OCI-LY7 (cell line): ENCODE data around the gene INTS11.

Experiments used
- CTCF ChIP-seq: fragments of 200-600 bp; sonication (generic); conservative IDR thresholded peaks from 2 replicates; pipeline ENCODE4 v1.5.1; 2014; ENCODE audit warnings: mild to moderate bottlenecking, antibody characterized with exemption, low read length, moderate library complexity, mixed read lengths
- EZH2phosphoT487 ChIP-seq: fragments of 200-600 bp; sonication (generic); IDR thresholded peaks from 2 replicates; pipeline ENCODE4 v1.6.1; 2018; ENCODE audit warnings: low read depth, borderline replicate concordance, mild to moderate bottlenecking, mixed run types, antibody characterized with exemption, low read length, moderate library complexity, mixed read lengths

- TF ChIP-seq CTCF (no peak), EZH2phosphoT487 (no peak)
Observed at GRCh38 chr1:1333551-1334241, 9.2 kb upstream of the INTS11 start.
